Dermis microvascular lymphatic vessel endothelial cell (primary cell): ENCODE results near the gene SRL. TPM values are rescaled to one million over a fixed set of nuclear protein-coding genes. Genes with fewer than 3 reads are reported as not detected.
"Not testable (repeated sequence)": the region's sequence is repeated elsewhere in the genome, so short reads cannot be mapped to it uniquely, and the experiment has no call there.

Experiments used
- DNase-seq, 2 donors: peaks; one replicate each; pipeline versions ENCODE4 v3.0.0 to v3.0.0-alpha.2; 2010; ENCODE audit warnings: low read depth in 2 of 2
- total RNA-seq: library from RNA; depleted of rRNA; stranded (reverse); fragments of >200 nt; gene quantifications from 2 replicates; pipeline ENCODE4 v1.2.1, GENCODE V29; 2014

The SRL gene
- total RNA-seq, 1 donor from 2014 or later = under 0.01 TPM

DNA sequence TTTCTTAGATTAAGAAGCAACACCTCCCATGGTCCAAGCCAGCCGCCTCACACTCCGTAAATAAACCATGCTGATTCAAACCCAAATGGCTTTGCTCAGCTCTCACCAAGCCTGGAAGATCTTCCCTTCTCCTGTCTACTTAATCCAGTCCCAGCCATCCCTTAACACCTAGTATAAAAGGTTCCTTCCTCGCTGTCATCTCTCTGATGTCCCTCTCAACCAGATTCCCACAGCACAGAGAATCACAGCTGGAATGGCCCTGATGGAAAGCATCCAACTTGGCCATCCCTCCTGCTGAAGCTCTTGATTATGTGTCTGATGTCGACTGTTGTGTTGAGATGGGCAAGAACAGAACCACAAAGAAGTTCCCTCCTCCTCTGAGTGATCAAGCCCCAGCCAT is 75.1 kb downstream of the SRL start:
- no peak for DNase-seq

DNA sequence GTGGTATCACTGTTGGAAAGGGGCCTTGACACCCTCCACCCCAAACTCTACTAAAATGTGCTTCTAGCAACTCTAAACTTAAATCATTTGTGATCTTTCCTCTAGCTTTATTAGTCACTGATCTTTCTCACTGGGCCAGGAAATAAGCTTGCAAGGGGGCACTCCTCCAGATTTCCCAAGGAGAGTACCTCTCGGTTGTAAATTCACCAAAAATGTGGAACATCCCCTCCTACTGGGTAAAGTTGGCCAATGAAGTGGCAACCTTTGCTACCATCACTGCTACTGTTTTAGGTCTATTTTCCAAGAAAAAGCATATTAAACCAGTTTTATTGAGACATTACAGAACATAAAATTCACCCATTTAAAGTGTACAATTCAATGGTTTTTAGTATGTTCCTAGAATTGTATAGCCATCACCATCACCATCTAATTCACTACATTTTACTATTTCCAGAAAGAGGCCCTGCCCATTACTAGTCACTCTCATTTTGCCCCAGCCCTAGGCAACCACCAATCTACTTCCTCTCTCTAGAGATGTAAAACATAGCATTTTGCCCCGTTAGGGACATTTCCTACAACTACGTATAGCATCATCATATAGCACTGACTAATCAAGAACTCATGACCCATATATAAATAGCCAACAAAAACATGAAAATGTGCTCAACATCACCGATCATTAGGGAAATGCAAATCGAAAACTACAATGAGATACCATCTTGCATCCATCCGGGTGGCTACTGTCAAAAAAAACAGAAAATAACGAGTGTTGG is 81.0 kb downstream of the SRL start:
- DNase-seq = no peak

DNA sequence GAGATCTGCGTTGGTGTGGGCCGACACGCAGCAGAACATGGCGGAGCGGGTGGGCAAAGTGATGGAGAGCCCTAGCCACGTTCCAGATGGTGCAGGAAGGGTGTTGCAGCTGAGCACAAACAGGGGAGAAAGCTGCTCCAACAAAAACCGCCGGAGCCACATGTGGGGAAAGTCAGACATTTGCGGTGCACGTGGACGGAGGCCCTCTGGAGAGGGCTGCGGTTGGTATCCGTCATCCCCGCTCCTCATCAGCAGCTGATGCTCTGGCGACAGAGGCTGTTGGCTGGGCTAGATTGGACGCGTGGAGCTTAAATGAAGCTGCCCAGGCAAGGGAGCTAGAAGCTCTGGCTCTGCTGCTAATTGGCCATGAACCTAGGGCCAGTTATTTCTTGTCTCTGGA is 82.2 kb downstream of the SRL start:
- no peak for DNase-seq

DNA sequence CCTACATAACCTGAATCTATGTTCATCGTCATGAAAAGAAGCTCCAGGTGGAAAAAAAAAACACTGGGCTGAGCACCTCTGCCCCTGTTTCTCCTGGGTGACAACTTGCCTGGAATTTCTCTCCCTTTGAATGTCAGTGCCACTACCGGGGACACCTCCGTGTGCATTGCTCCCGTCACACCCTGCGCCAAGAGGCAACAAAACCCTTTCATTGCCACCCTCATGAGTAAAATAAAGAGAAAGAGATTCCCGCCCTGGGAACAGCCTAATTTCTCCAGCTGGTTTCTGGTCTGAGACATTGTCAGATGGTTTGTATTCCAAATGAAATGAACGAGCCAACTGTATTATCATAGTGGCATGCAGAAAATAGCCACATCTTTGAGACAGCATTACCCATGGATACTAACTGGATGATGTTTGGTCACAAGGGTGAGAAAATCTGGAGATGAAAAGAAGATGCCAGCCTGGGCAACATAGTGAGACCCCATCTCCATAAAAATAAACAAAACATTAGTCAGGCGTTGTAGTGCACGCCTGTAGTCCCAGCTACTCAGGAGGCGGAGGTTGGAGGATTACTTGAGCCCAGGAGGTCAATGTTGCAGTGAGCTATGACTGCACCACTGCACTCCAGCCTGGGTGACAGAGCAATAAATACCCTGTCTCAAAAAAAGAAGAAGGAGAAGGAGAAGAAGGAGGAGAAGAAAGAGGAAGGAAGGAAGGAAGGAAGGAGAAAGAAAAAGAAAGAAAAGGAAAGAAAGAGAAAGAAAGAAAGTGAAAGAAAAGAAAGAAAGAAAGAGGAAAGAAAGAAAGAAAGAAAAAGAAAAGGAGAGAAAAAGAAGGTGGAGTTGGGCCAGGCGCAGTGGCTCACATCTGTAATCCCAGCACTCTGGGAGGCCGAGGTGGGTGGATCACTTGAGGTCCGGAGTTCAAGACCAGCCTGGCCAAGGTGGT is 83.5 kb downstream of the SRL start:
- no peak for DNase-seq

DNA sequence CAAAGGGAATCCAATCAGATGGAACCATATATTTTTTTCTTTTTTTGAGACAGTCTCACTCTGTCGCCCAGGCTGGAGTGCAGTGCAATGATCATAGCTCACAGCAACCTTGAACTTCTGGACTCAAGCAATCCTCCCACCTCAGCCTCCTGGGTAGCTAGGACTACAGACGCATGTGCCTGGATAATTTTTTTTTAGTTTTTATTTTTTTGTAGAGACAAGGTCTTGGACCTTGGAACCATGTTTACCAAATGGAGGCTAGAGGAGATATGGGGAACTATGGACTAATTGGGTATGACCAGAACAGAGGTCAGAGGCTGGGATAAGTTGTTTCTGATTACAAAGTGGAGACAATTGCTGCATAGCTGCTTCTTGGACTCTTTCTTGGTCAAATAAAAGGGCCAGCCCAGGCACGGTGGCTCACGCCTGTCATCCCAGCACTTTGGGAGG is 84.5 kb downstream of the SRL start:
- DNase-seq = no peak

DNA sequence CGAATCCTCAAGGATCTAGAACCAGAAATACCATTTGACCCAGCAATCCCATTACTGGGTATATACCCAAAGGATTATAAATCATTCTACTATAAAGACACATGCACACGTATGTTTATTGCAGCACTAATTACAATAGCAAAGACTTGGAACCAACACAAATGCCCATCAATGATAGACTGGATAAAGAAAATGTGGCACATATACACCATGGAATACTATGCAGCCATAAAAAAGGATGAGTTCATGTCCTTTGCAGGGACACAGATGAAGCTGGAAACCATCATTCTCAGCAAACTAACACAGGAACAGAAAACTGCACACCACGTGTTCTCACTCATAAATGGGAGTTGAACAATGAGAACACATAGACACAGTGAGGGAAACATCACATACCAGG is 85.4 kb downstream of the SRL start:
- DNase-seq = not testable (repeated sequence)

DNA sequence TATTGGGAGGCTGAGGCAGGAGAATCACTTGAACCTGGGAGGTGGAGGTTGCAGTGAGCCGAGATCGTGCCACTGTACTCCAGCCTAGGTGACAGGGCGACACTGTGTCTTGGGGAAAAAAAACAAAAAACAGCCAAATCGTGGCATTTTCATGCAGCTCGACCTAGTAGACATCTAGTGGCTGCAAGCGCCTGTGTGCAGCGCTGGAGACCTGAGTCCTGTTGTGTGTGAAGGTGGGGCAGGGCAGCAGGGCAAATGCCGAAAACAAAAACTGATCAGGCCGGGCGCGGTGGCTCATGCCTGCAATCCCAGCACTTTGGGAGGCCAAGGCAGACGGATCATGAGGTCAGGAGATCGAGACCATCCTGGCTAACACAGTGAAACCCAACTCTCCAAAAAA is 88.5 kb downstream of the SRL start:
- DNase-seq = not testable (repeated sequence)

DNA sequence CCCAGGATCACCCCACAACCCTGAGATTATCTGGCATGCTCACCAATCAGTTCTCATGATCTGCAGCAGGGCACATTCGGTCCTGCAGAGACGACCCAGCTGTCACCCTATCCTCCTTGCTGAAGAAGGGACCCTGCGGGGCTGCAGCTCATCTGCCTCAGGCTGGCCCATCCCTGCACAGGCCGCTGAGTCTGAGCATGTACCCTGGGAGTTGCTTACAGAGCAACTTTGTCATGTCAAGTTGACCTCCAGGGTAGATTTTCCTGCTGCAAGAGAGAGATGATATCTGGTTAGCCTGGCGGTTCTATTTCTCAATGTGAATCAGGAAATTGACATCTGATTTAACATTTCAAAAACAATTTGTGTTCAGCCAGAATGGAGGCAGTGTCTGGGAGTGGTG is 89.6 kb downstream of the SRL start:
- no peak for DNase-seq

DNA sequence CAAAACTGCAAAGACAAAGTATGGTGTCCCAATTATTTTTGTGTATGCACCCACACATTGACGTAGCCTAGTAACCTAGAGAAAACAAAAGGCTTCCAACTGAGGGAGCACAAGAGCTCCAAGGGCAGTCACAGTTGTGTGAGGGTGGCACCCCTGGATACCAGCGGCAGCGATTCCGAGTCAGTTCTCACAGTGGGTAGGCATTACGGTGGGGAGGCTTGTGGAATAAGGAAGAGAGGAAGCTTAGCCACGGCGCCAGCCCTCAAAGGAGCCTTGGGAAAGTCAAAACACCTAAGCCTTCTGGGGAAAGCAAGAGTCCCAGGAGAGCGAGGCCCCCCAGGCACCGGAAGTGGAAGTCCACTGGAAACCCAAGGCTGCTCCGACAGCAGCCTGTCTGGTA is 94.6 kb downstream of the SRL start:
- DNase-seq = no peak

DNA sequence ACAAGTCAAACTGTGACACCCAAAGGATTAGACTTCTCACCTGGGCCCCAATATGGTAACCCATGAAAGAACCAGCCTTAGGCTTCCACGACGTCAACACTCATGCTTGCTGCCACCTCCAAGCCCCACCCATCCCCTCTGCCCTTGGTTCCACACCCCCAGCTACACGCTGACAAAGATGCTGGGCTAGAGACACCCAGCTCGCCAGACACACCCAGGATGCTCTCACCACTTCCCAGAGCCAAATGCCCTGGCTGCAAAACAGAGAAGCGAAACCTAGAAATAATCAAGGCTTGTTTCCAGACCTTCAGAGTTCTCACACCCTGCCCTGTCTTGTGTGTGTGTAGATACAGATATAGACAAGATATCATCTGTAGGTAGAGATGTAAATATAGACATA is 99.6 kb downstream of the SRL start:
- no peak for DNase-seq

DNA sequence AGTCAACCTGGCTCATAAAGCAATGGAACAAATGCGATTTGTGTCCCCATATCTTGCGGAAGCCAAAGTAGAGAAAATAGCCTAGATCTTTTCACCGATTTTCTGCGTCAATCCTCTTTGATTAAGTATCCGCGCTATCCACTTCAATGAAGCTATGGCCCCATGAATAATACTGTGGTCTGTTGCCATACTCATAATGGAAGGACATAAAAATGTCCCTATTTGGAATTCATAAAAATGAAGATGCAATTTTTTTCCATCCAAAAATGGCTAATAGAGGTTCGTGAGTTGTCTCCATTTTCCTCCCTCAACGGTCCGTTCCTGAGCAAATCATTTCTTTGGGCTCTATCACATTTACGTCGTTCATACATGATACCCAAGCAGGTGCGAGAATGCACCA is 100.3 kb downstream of the SRL start:
- DNase-seq = no peak

DNA sequence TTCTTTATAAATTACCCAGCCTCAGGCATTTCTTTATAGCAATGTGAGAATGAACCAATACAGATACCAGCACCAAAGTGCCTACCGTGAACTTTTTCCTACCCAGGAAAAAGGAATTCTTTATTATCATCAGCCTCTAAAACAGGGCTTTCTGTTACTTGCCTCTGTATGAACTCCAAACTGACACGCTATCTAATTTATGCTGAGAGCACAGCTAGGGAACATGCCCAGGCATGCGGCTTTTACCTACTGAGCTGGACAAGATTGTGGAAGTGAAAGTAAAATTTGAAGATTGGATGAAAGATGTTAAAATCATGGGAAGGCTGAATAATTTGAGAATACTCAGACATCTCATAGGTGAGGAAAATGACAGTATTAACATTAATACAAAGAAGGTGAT is 101.2 kb downstream of the SRL start:
- DNase-seq = peak in 1 of 2 donors; percentile 11

DNA sequence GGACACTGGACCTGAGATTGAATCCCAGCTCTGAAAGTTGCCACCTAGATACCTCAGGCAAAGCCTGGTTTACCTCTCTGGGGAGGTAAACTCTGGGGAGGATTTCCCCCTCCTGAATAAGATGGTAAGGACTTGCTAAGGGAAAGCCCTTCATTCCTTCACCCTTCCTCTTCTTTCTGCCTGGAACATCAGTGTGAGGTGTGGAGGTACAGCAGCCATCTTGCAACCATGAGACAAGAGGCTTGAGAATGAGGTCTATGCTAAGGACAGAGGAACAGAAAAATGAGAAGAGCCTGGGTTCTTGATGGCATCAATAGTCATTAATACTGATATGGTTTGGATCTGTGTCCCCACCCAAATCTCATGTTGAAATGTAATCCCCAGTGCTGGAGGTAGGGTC is 101.9 kb downstream of the SRL start:
- DNase-seq = no peak

Other genes starting within 250 kb of the SRL start
- 6.7 and 10.5 TPM in 2 replicates for gene ADCY9, start 125.6 kb downstream of the SRL start, total RNA-seq
- gene TFAP4, start 30.9 kb upstream of the SRL start, total RNA-seq = 3.9 and 4.9 TPM in 2 replicates
- gene GLIS2, start 74.0 kb upstream of the SRL start, total RNA-seq = 0.38 and 0.39 TPM in 2 replicates
- 12.5 and 19.8 TPM in 2 replicates for gene PAM16, start 109.2 kb upstream of the SRL start, total RNA-seq
- gene VASN, start 129.8 kb upstream of the SRL start, total RNA-seq = 0.39 and 1.8 TPM in 2 replicates
- gene CORO7, start 174.5 kb upstream of the SRL start, total RNA-seq = 24.8 and 35.8 TPM in 2 replicates
- gene DNAJA3, start 183.8 kb upstream of the SRL start, total RNA-seq = 38.0 and 42.2 TPM in 2 replicates
- gene NMRAL1, start 232.5 kb upstream of the SRL start, total RNA-seq = 57.6 and 65.2 TPM in 2 replicates
- gene HMOX2, start 234.3 kb upstream of the SRL start, total RNA-seq = 109 and 153 TPM in 2 replicates